Pancreas (tissue), 10 donors: ENCODE results near the gene SCYGR6. TPM values are rescaled to one million over a fixed set of nuclear protein-coding genes. Genes with fewer than 3 reads are reported as not detected.

Experiments
- ATAC-seq, 4 donors: fragments of 200-7000 bp; cut with Tn5 transposase; one replicate each; pipeline versions ENCODE4 v1.8.0 to v1.9.1; 2020; ENCODE audit warnings: mild to moderate bottlenecking in 4 of 4, moderate library complexity in 4 of 4
- DNase-seq, 6 donors: peaks; one replicate each; pipeline ENCODE4 v3.0.0-alpha.2; 2020
- FAIRE-seq: peaks from 2 replicates; lab custom pipeline; 2012; peaks lifted over from hg19 to GRCh38; lab: Jason Lieb, UNC
- H3K27ac ChIP-seq, 4 donors: fragments of 200-600 bp; sonication (generic); 1 replicate in 3 of 4; 2 replicates in 1 of 4; pipeline versions ENCODE4 v1.5.0 to v1.8.0; 2020
- H3K27me3 ChIP-seq, 4 donors: fragments of 200-600 bp; one replicate each; pipeline ENCODE4 v1.8.0; 2021
- H3K36me3 ChIP-seq, 3 donors: fragments of 200-600 bp; sonication (generic) in 1 of 3; one replicate each; pipeline versions ENCODE4 v1.5.0 to v1.8.0; 2020 to 2021
- H3K4me1 ChIP-seq, 3 donors: fragments of 200-600 bp; one replicate each; pipeline ENCODE4 v1.8.0; 2021
- H3K4me3 ChIP-seq, 4 donors: fragments of 200-600 bp; sonication (generic) in 2 of 4; one replicate each; pipeline versions ENCODE4 v1.5.0 to v1.8.0; 2020 to 2021
- H3K9me3 ChIP-seq, 4 donors: fragments of 200-600 bp; one replicate each; pipeline ENCODE4 v1.8.0; 2021
- WGBS, 2 donors: extraction: QIAGEN DNeasy Blood & Tissue Kit; methylation state at CpG; one replicate each; pipeline ENCODE4 v1.1.7; 2013; 5-methylcytosine and 5-hydroxymethylcytosine counted together
- intact Hi-C, 3 donors: fragments of 100-400 bp; cut with DNase I; formaldehyde crosslinking; loops; one replicate each; pipeline versions ENCODE4 v1.11.1 to v1.14.2; 2022
- polyA plus RNA-seq, 2 donors: library from polyadenylated mRNA; stranded (reverse); fragments of 200-250 nt; gene quantifications; one replicate each; pipeline ENCODE4 v1.2.3, GENCODE V29; 2013
- total RNA-seq, 6 donors: library from RNA; stranded (reverse); fragmentation: NEBNext Ultra II Directional in 4 of 6; extraction: Animal tissue kit (Norgen Biotek cat#: 25700) in 4 of 6; gene quantifications; one replicate each; pipeline versions ENCODE4 v1.2.1 to v1.2.4, GENCODE V29; 2021 to 2023
- TF ChIP-seq, protein P1 (sequence below), 4 donors: fragments of 200-600 bp; sonication (generic) in 3 of 4; IDR thresholded peaks; one replicate each; pipeline versions ENCODE4 v1.5.0 to v1.8.0; 2021; ENCODE audit warnings: antibody characterized with exemption in 4 of 4
- donor health status: healthy with polysubstance abuse.
- donor health status: DM: no; HTN: no; CAD: no; lungs with moderate emphysema.
- donor health status: DM: no; HTN: no; CAD: no.
- donor health status: control.
- donor health status: control.
- donor health status: Bipolar disorder and iron deficiency.
- donor health status: DM: yes; HTN: yes; CAD: no.
- donor health status: DM: no; HTN: no; CAD: no.
- donor health status: DM: no; HTN: no; CAD: no.
- donor health status: DM: yes; HTN: yes; CAD: no.

The SCYGR6 gene
- total and polyA plus RNA-seq, 8 donors: not detected

GRCh38 chr2:227716501-227716900 lies 8.1 kb downstream of the SCYGR6 start:
- ATAC-seq (no peak), DNase-seq (no peak), FAIRE-seq (no peak)
- no peaks in the 10 kb centered on the region for H3K4me1 ChIP-seq
- WGBS, 2 donors: 86 to 91% methylated on average over 2 of the region's 2 CpGs
- no peak overlapping the region for H3K4me3 ChIP-seq
- TF ChIP-seq, protein P1, sequence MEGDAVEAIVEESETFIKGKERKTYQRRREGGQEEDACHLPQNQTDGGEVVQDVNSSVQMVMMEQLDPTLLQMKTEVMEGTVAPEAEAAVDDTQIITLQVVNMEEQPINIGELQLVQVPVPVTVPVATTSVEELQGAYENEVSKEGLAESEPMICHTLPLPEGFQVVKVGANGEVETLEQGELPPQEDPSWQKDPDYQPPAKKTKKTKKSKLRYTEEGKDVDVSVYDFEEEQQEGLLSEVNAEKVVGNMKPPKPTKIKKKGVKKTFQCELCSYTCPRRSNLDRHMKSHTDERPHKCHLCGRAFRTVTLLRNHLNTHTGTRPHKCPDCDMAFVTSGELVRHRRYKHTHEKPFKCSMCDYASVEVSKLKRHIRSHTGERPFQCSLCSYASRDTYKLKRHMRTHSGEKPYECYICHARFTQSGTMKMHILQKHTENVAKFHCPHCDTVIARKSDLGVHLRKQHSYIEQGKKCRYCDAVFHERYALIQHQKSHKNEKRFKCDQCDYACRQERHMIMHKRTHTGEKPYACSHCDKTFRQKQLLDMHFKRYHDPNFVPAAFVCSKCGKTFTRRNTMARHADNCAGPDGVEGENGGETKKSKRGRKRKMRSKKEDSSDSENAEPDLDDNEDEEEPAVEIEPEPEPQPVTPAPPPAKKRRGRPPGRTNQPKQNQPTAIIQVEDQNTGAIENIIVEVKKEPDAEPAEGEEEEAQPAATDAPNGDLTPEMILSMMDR (IDR thresholded peaks at IDR 0.05): no peak
- no peaks in the 10 kb centered on the region for H3K36me3 ChIP-seq
- intact Hi-C loops: no loop called here
- H3K27ac ChIP-seq: no peak overlapping the region
- H3K27me3 ChIP-seq: no peaks in the 10 kb centered on the region
- H3K9me3 ChIP-seq: no peaks in the 10 kb centered on the region

DNA sequence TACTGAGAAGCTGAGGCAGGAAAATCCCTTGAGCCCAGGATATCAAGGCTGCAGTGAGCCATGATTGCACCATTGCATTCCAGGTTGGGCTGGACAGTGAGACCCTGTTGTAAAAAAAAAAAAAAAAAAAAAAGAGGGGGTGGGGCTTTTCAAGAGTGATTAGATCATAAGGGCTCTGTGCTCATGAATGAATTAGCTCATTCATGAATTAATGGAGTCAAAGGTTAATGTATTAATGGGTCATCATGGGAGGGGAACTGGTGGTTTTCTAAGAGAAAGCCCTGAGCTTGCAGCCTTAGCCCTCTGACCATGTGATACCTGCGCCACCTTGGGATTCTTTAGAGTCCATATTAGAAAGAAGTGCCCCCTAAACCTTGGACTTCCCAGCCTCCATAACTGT lies 11.3 kb downstream of the SCYGR6 start:
- no peak for ATAC-seq
- Histone ChIP-seq H3K36me3 (no peaks in the 10 kb centered on the region), H3K4me3 (no peak overlapping the region), H3K27me3 (no peaks in the 10 kb centered on the region), H3K27ac (no peak overlapping the region), H3K9me3 (no peaks in the 10 kb centered on the region), H3K4me1 (no peaks in the 10 kb centered on the region)
- FAIRE-seq: no peak
- WGBS, 2 donors: 52 to 94% methylated on average over 1 of the region's 1 CpG
- TF ChIP-seq, protein P1 (IDR thresholded peaks at IDR 0.05): no peak
- no peak for DNase-seq
- intact Hi-C loops: no loop called here

DNA sequence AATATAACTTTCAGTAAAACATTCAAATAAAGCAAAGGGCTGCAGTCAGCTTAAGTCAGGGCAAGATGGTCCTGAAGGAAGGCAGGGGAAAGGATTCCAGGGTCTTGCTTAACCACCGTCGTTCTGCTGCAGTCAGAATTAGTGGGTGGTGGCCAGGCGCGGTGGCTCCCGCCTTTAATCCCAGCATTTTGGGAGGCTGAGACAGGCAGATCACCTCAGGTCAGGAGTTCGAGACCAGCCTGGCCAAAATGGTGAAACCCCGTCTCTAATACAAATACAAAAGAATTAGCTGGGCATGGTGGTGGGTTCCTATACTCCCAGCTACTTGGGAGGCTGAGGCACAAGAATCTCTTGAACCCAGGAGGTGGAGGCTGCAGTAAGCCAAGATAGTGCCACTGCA lies 13.6 kb downstream of the SCYGR6 start:
- Histone ChIP-seq H3K9me3 (no peaks in the 10 kb centered on the region), H3K27me3 (no peaks in the 10 kb centered on the region), H3K4me3 (no peak overlapping the region), H3K4me1 (no peaks in the 10 kb centered on the region), H3K36me3 (no peaks in the 10 kb centered on the region), H3K27ac (no peak overlapping the region)
- DNase-seq: no peak
- no peak for FAIRE-seq
- 80 to 90% methylated on average over 7 of the region's 7 CpGs for WGBS, 2 donors
- ATAC-seq: no peak
- TF ChIP-seq, protein P1 (IDR thresholded peaks at IDR 0.05): no peak
- intact Hi-C loops: no loop called here

- no peak for DNase-seq
- TF ChIP-seq, protein P1 (IDR thresholded peaks at IDR 0.05): no peak
- H3K4me1 ChIP-seq: no peaks in the 10 kb centered on the region
- H3K27ac ChIP-seq: no peak overlapping the region
- intact Hi-C loops: no loop called here
- FAIRE-seq: no peak
- H3K36me3 ChIP-seq: no peaks in the 10 kb centered on the region
- H3K27me3 ChIP-seq: no peaks in the 10 kb centered on the region
- no peak overlapping the region for H3K4me3 ChIP-seq
- WGBS, 2 donors: 72 to 87% methylated on average over 6 of the region's 6 CpGs
- no peaks in the 10 kb centered on the region for H3K9me3 ChIP-seq
- no peak for ATAC-seq
Observed at GRCh38 chr2:227707390-227707789, 17.2 kb downstream of the SCYGR6 start.

GRCh38 chr2:227706859-227707258 lies 17.7 kb downstream of the SCYGR6 start:
- WGBS, 2 donors: 51 to 69% methylated on average over 4 of the region's 4 CpGs
- Histone ChIP-seq H3K4me1 (no peaks in the 10 kb centered on the region), H3K9me3 (no peaks in the 10 kb centered on the region), H3K27me3 (no peaks in the 10 kb centered on the region), H3K4me3 (no peak overlapping the region), H3K27ac (no peak overlapping the region), H3K36me3 (no peaks in the 10 kb centered on the region)
- intact Hi-C loops: no loop called here
- DNase-seq (no peak), ATAC-seq (no peak), FAIRE-seq (no peak)
- TF ChIP-seq, protein P1 (IDR thresholded peaks at IDR 0.05): no peak
